ENCODE data around the gene RPUSD4.

Gene RPUSD4

DNA sequence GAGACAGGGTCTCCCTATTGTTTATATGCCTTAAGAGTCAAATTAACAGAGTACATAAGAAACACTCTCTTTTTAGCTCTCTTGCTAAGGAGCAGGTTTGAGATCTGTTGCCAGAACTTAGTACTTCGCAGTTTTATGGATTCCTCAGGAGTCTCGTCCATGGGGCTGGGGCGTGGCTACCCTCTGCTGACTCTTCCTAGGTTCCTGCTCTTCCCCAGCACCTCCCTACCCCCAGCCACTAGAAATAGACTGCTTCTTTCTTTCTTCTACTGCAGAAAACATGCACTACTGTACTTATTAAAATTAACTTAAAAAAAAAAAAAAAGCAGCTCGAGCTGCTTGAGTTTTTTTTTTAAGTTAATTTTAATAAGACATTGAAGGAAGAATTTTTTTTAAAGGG, 8.1 kb upstream of the RPUSD4 start:
- TF ChIP-seq, protein P1, sequence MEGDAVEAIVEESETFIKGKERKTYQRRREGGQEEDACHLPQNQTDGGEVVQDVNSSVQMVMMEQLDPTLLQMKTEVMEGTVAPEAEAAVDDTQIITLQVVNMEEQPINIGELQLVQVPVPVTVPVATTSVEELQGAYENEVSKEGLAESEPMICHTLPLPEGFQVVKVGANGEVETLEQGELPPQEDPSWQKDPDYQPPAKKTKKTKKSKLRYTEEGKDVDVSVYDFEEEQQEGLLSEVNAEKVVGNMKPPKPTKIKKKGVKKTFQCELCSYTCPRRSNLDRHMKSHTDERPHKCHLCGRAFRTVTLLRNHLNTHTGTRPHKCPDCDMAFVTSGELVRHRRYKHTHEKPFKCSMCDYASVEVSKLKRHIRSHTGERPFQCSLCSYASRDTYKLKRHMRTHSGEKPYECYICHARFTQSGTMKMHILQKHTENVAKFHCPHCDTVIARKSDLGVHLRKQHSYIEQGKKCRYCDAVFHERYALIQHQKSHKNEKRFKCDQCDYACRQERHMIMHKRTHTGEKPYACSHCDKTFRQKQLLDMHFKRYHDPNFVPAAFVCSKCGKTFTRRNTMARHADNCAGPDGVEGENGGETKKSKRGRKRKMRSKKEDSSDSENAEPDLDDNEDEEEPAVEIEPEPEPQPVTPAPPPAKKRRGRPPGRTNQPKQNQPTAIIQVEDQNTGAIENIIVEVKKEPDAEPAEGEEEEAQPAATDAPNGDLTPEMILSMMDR (IDR thresholded peaks at IDR 0.05), result no peak

DNA sequence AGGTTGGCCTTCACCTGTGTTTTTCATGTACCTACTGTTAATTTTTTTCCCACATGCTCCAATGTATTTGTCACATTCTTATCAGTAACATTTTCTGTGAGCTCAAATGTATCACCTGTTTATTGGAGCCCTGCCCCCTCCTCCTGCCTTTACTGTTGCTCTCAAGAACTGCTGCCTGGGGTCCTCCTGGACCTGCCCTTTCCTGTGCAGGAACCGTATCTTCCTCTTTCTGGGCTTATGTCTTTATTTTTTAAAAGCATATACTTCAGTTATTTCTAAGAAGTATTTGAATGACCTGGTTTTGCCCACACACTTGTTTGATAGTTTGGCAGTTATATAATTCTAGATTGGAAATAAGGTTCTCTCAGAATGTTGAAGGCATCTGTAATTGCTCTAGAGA, 6.0 kb upstream of the RPUSD4 start:
- TF ChIP-seq, protein P1 (IDR thresholded peaks at IDR 0.05), result no peak

DNA sequence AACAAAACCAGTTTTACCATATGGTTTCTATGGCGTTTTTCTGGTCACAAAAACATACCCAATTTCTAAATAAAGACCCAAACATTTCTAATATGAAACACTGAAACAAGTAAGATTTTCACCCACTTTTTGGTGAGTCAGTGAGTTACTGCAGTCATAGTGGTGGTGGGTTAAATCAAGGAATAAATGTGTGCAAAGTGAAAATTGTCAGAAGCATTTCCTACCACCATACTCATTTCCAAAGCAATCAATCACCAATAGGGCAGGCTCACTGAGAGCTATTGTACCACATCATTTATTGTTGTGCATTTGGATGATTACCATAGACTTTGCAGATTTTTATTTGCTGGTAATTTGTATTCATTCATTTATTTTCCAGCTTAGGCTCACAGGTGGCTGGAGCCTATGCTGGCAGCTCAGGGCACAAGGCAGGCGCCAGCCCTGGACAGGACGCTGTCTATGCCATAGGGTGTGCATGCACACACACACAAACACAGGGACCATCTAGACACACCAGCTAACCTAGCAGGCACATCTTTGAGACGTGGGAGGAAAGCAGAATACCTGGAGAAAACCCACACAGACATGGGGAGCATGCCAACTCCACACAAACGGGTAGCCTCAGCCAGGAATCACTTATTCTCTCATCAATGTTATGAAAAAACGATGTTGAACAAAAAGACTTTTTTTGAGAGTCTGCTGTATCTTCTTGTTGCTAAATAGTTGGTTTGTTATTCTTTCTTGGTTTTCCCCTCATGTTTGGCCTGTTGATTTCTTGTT, 5.3 kb upstream of the RPUSD4 start:
- TF ChIP-seq, protein P1 (IDR thresholded peaks at IDR 0.05), result no peak

DNA sequence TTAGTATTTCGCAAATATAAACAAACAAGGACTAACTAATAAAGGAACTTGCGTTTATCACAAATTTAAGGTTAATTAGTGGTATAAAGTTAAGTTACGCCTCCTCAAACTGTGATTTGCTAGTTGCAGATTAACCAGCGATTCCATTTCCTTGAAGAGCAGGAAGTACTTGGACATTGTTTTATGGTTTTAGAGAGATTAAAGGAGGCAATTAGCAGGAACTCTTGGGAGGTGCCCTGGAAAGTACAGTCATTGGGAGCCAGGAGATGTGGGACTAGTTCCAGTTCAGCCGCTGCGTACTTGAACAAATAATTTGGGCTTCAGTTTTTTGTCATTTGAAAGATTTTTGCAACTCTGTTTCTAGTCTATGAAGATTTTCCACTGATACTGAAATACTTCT, 3.4 kb upstream of the RPUSD4 start:
- TF ChIP-seq, protein P1 (IDR thresholded peaks at IDR 0.05), result no peak

DNA sequence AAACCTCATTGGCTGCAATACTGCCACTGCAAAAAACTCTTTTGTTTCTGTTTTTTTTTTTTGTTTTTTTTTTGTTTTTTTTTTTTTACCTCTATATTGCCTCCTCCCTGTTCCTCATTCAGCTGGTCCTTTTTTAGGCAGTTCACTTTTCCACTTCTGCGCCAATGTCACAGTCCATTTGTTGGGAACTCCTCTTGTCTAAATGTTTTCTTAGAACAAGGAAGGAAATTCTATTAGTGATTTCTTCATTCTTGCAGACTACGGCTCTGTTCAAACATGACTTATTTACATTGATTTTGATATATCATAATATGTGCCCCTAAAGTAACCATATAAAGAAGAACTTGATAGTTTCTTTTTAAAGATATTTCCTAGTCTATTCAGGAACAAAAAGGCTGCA, 3.0 kb upstream of the RPUSD4 start:
- TF ChIP-seq, protein P1 (IDR thresholded peaks at IDR 0.05), result no peak

DNA sequence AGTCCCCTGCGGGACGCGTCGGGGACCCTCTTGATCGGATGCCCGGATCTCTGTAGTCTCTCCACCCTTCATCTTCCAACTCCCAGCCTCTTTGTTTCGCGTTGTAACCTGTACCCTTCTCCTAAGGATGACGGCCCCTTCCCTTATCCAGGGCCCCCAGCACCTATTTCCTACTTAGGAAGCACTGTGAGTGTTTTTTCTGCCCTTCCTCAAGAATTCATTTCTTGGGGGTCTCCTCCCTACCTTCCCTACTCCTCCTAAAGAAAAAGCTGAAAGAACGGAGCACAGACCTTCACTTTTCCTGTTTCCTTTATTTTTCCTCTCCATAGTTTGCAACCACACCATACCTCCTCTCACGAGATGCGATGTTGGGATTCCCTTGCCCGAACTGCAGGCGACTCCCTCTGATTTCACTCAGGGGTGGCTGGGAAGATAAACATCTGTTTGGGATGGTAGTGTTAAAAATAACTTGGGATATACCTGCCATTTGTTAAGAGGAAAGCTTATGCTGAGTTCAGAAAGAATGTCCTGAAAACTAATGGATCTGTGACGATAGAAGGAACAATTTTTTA, 725 bp upstream of the RPUSD4 start:
- TF ChIP-seq, protein P1 (IDR thresholded peaks at IDR 0.05), result no peak

DNA sequence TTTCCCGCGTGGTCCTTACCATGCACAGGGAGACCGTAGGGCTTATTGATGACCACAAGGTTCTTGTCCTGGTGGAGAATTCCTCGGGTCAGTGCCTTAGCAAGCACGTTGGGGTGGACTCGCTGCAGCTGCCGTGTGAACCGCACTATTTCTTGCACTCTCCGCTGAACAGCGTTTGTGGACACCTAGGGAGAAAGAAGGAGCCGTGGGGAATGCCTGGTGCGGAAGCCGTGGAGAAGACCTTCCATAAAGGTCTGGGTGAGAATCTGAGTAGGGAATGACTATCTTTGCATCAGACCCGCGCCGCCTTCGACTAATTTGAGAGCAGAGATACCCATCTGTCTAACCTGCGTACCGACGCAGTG, 597 bp downstream of the RPUSD4 start:
- TF ChIP-seq, protein P1 (IDR thresholded peaks at IDR 0.05), result no peak
